ENCODE results near the gene RRAS.
"Not testable (repeated sequence)": the region's sequence is repeated elsewhere in the genome, so short reads cannot be mapped to it uniquely, and the experiment has no call there.

RRAS gene

GRCh38 chr19:49631610-49632192, 8.2 kb downstream of the RRAS start:
- no peak overlapping the region for H3K9ac ChIP-seq (ENCODE audit: low read depth, low read length)
- H3K36me3 ChIP-seq (ENCODE audit: control insufficient read depth, insufficient read depth, low read length), result no peaks in the 10 kb centered on the region
- H3K27me3 ChIP-seq (ENCODE audit: control insufficient read depth, insufficient read depth, low read length), result no peaks in the 10 kb centered on the region
- H3K9me3 ChIP-seq (ENCODE audit: control insufficient read depth, insufficient read depth, low read length), result no peaks in the 10 kb centered on the region
- no peak overlapping the region for H3K4me3 ChIP-seq (ENCODE audit: low read depth, low read length)
- no peaks in the 10 kb centered on the region for H3K4me1 ChIP-seq (ENCODE audit: control insufficient read depth, insufficient read depth, low read length)

DNA sequence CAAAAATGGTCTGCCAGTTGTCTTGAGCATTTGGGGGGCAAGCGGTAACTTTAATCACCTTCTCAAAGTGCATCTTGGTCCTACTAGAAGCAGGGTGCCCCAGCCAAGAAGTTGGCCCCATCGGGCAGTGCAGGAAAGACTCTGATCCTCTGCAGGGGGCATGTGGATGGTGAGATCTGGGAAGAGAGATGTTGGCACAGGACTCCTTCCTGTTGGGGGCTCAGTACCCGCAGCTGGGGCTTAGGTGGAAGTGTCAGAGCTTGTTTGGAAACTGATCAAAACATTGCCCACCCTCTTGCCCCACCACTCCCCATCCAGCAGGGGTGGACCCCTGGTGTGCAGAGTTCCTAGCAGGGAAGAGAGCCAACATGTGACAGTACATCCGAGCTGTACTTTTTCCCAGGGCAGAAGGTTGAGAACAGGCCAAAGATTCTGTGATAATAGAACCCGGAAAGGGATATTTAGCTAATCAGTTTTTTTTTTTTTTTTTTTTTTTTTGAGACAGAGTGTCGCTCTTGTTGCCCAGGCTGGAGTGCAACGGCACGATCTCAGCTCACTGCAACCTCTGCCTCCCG, 8.8 kb downstream of the RRAS start:
- no peaks in the 10 kb centered on the region for H3K4me1 ChIP-seq (ENCODE audit: control insufficient read depth, insufficient read depth, low read length)
- no peaks in the 10 kb centered on the region for H3K9me3 ChIP-seq (ENCODE audit: control insufficient read depth, insufficient read depth, low read length)
- H3K36me3 ChIP-seq (ENCODE audit: control insufficient read depth, insufficient read depth, low read length), result no peaks in the 10 kb centered on the region
- H3K27me3 ChIP-seq (ENCODE audit: control insufficient read depth, insufficient read depth, low read length), result no peaks in the 10 kb centered on the region
- H3K4me3 ChIP-seq (ENCODE audit: low read depth, low read length), result no peak overlapping the region
- no peak overlapping the region for H3K9ac ChIP-seq (ENCODE audit: low read depth, low read length)

DNA sequence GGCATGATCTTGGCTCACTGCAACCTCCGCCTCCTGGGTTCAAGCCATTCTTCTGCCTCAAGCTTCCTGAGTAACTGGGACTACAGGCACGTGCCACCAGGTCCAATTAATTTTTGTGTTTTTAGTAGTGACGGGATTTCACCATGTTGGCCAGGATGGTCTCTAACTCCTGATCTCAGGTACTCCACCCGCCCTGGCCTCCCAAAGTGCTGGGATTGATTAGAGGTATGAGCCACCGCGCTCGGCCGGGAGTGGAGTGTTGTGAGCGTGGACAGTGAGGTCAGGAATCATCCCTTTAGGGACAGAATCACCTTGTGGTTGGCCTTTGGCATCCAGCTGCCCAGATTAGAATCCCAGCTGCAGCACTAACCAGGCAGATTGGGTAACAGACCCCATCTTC, 10.3 kb downstream of the RRAS start:
- H3K4me1 ChIP-seq (ENCODE audit: control insufficient read depth, insufficient read depth, low read length), result no peaks in the 10 kb centered on the region
- H3K9ac ChIP-seq (ENCODE audit: low read depth, low read length), result no peak overlapping the region
- H3K4me3 ChIP-seq (ENCODE audit: low read depth, low read length), result no peak overlapping the region
- no peaks in the 10 kb centered on the region for H3K9me3 ChIP-seq (ENCODE audit: control insufficient read depth, insufficient read depth, low read length)
- H3K36me3 ChIP-seq (ENCODE audit: control insufficient read depth, insufficient read depth, low read length), result peaks cover 8% of the 10 kb centered on the region
- no peaks in the 10 kb centered on the region for H3K27me3 ChIP-seq (ENCODE audit: control insufficient read depth, insufficient read depth, low read length)

DNA sequence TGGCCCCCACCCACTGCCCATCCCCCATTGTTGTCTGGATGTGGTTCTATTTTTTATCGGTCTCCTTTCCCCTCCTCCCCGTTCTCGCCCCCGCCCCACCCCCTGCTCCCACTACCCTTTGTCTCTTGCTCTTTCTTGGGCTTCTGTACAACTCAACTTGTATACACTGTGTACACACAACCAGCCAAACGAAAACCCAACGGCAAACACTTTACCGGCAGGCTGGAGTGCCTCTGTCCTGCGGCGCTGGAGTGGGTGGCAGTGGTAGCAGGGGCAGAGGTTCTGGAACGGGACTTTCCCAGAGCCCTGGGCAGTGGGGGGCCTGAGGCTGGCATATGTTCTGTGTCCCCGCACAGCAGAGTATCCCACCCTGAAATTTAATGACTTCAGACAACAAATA, 13.7 kb downstream of the RRAS start:
- no peaks in the 10 kb centered on the region for H3K27me3 ChIP-seq (ENCODE audit: control insufficient read depth, insufficient read depth, low read length)
- no peak overlapping the region for H3K4me3 ChIP-seq (ENCODE audit: low read depth, low read length)
- peaks cover 15% of the 10 kb centered on the region for H3K36me3 ChIP-seq (ENCODE audit: control insufficient read depth, insufficient read depth, low read length)
- H3K4me1 ChIP-seq (ENCODE audit: control insufficient read depth, insufficient read depth, low read length), result no peaks in the 10 kb centered on the region
- H3K9ac ChIP-seq (ENCODE audit: low read depth, low read length), result no peak overlapping the region
- H3K9me3 ChIP-seq (ENCODE audit: control insufficient read depth, insufficient read depth, low read length), result no peaks in the 10 kb centered on the region

DNA sequence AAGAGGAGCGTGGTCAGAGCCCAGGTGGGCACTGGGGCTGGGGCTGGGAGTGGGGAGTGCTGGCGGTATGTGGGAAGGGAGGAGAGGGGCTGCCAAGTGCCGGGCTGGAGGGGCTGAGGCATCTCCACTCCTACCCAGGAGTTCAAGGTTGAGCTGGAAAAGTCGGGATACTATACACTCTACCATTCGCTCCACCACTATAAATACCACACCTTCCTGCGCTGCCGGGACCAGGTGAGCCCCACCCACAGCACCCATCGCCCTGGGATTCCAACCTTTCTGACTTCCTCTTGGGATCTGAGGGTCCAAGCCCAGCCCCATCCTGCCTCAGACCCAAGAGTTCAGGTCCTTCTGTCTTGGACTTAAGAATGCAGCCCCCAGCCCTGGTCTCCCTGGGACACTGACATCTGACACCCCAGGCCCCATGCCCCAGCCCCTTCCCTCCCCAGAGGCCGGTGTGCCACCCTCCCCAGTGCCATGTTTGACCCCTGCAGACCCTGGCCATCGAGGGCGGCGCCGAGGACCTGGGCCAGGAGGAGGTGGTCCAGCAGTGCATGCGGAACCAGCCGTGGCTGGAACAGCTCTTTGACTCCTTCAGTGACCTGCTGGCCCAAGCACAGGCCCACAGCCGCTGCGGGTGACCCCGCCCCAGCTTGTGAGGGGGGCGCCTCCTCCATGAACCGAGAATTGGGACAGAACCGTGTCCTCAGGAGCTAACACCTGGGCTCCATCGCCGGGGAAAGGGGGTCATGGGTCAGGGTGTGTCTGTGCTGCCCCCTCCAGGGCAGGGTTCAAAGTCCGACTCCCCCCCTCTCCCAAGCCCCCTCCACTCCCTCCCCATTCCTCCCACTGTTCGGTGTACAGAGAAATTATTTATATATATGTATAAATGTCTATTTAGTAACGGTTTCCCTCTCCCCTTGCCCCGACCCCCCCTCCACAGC, 14.7 kb downstream of the RRAS start:
- no peak overlapping the region for H3K9ac ChIP-seq (ENCODE audit: low read depth, low read length)

DNA sequence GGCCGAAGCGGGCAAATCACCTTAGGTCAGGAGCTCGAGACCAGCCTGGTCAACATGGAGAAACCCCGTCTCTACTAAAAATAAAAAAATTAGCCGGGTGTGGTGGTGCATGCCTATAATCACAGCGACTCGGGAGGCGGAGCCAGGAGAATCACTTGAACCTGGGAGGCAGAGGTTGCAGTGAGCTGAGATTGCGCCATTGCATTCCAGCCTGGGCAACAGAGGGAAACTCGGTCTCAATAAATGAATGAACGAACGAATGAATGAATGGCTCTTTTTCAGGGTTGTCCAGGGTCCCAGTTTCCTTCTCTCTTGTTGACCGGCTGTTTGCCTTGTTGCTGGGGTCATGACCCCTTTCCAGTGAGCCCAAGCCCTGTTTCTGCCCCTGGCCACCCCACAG, 22.1 kb downstream of the RRAS start:
- not testable (repeated sequence) for H3K9ac ChIP-seq (ENCODE audit: low read depth, low read length); H3K4me1 ChIP-seq (ENCODE audit: control insufficient read depth, insufficient read depth, low read length); H3K27me3 ChIP-seq (ENCODE audit: control insufficient read depth, insufficient read depth, low read length); H3K9me3 ChIP-seq (ENCODE audit: control insufficient read depth, insufficient read depth, low read length); H3K4me3 ChIP-seq (ENCODE audit: low read depth, low read length)
- peaks cover 39% of the 10 kb centered on the region for H3K36me3 ChIP-seq (ENCODE audit: control insufficient read depth, insufficient read depth, low read length)

More for the DNA sequence above, 14.7 kb downstream of the RRAS start:
- Histone ChIP-seq H3K9me3 (ENCODE audit: control insufficient read depth, insufficient read depth, low read length) (no peaks in the 10 kb centered on the region), H3K36me3 (ENCODE audit: control insufficient read depth, insufficient read depth, low read length) (peaks cover 17% of the 10 kb centered on the region), H3K27me3 (ENCODE audit: control insufficient read depth, insufficient read depth, low read length) (no peaks in the 10 kb centered on the region), H3K4me1 (ENCODE audit: control insufficient read depth, insufficient read depth, low read length) (no peaks in the 10 kb centered on the region), H3K4me3 (ENCODE audit: low read depth, low read length) (no peak overlapping the region)

- H3K4me1 ChIP-seq (ENCODE audit: control insufficient read depth, insufficient read depth, low read length), result no peaks in the 10 kb centered on the region
- H3K27me3 ChIP-seq (ENCODE audit: control insufficient read depth, insufficient read depth, low read length), result no peaks in the 10 kb centered on the region
- H3K9me3 ChIP-seq (ENCODE audit: control insufficient read depth, insufficient read depth, low read length), result no peaks in the 10 kb centered on the region
- H3K9ac ChIP-seq (ENCODE audit: low read depth, low read length), result no peak overlapping the region
- H3K36me3 ChIP-seq (ENCODE audit: control insufficient read depth, insufficient read depth, low read length), result peaks cover 39% of the 10 kb centered on the region
- H3K4me3 ChIP-seq (ENCODE audit: low read depth, low read length), result no peak overlapping the region
Measured at GRCh38 chr19:49616945-49617344, 23.0 kb downstream of the RRAS start.

GRCh38 chr19:49616532-49616931, 23.4 kb downstream of the RRAS start:
- Histone ChIP-seq H3K9ac (ENCODE audit: low read depth, low read length) (no peak overlapping the region), H3K27me3 (ENCODE audit: control insufficient read depth, insufficient read depth, low read length) (no peaks in the 10 kb centered on the region), H3K36me3 (ENCODE audit: control insufficient read depth, insufficient read depth, low read length) (peaks cover 37% of the 10 kb centered on the region)

GRCh38 chr19:49615861-49616260, 24.1 kb downstream of the RRAS start:
- Histone ChIP-seq H3K27me3 (ENCODE audit: control insufficient read depth, insufficient read depth, low read length) (no peaks in the 10 kb centered on the region), H3K4me3 (ENCODE audit: low read depth, low read length) (no peak overlapping the region), H3K4me1 (ENCODE audit: control insufficient read depth, insufficient read depth, low read length) (no peaks in the 10 kb centered on the region), H3K9ac (ENCODE audit: low read depth, low read length) (no peak overlapping the region), H3K36me3 (ENCODE audit: control insufficient read depth, insufficient read depth, low read length) (peaks cover 38% of the 10 kb centered on the region), H3K9me3 (ENCODE audit: control insufficient read depth, insufficient read depth, low read length) (no peaks in the 10 kb centered on the region)

More at GRCh38 chr19:49616532-49616931, 23.4 kb downstream of the RRAS start:
- H3K9me3 ChIP-seq (ENCODE audit: control insufficient read depth, insufficient read depth, low read length), result no peaks in the 10 kb centered on the region
- H3K4me1 ChIP-seq (ENCODE audit: control insufficient read depth, insufficient read depth, low read length), result no peaks in the 10 kb centered on the region
- H3K4me3 ChIP-seq (ENCODE audit: low read depth, low read length), result no peak overlapping the region

- Histone ChIP-seq H3K4me1 (ENCODE audit: control insufficient read depth, insufficient read depth, low read length) (no peaks in the 10 kb centered on the region), H3K27me3 (ENCODE audit: control insufficient read depth, insufficient read depth, low read length) (no peaks in the 10 kb centered on the region), H3K9me3 (ENCODE audit: control insufficient read depth, insufficient read depth, low read length) (no peaks in the 10 kb centered on the region), H3K4me3 (ENCODE audit: low read depth, low read length) (no peak overlapping the region), H3K36me3 (ENCODE audit: control insufficient read depth, insufficient read depth, low read length) (peaks cover 40% of the 10 kb centered on the region), H3K9ac (ENCODE audit: low read depth, low read length) (no peak overlapping the region)
Measured at GRCh38 chr19:49614096-49614833, 25.7 kb downstream of the RRAS start.

GRCh38 chr19:49613374-49613773, 26.6 kb downstream of the RRAS start:
- Histone ChIP-seq H3K9me3 (ENCODE audit: control insufficient read depth, insufficient read depth, low read length) (no peaks in the 10 kb centered on the region), H3K36me3 (ENCODE audit: control insufficient read depth, insufficient read depth, low read length) (peaks cover 44% of the 10 kb centered on the region), H3K9ac (ENCODE audit: low read depth, low read length) (no peak overlapping the region), H3K27me3 (ENCODE audit: control insufficient read depth, insufficient read depth, low read length) (no peaks in the 10 kb centered on the region), H3K4me1 (ENCODE audit: control insufficient read depth, insufficient read depth, low read length) (no peaks in the 10 kb centered on the region), H3K4me3 (ENCODE audit: low read depth, low read length) (no peak overlapping the region)
